ENCODE results near the gene TSPAN18.

DNA sequence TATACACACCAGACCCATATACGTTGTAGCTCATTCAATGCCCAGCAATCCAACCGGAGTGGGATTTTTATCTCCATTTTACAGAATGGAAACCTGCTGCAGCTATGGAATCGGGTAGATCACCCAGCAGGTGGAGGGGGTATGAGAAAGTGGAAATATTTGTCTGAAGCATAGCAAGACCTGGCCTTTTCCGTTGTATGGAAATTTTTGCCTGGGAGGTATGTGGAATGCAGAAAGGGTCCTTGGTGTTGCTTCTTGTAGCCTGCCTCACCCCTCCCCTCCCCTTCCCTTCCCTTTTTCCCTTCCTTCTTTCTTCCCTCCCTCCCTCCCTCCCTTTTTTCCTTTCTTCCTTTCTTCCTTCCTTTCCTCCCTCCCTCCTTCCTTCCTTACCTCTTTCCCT, 15.2 kb downstream of the TSPAN18 start:
- TF ChIP-seq CTCF (IDR thresholded peaks at IDR 0.05), result no peak
- TF ChIP-seq POLR2A (IDR thresholded peaks at IDR 0.05), result no peak
